Measurements from ENCODE around the gene RCVRN.

The RCVRN gene

DNA sequence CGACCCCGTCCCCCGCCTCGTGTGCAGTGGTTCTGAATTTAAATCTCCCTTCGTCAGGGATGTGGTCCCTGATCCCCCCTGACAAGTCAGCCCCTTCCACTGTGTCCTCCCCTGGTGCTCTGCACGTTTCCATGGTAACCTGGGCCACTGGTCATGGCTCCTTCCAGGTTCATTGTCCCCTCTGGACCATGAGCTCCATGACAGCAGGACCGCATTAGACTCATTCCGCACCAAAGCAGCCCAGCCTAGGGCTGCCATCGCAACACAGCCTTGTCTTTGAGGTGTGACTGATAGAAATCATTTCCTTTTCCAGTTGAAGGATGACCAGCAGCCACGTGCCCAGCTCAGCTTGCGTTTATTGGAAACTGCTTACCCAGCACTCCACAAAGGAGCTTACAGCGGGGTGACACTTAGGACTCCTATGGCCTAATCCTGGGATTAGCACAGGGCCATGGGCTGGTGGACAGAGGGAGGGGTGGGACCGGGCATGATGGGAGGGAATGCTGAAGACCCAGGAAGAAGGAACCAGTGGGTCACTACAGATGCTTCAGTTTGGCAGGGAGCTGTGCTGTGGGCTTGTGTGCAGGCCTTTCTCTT, 7.6 kb downstream of the RCVRN start:
- TF ChIP-seq ZNF274 (IDR thresholded peaks at IDR 0.05; ENCODE audit: low read depth, low read length): no peak

GRCh38 chr17:9895923-9896322, 9.1 kb downstream of the RCVRN start:
- H3K4me3 ChIP-seq (ENCODE audit: low read length): no peak overlapping the region
- no peak for TF ChIP-seq ZNF274 (IDR thresholded peaks at IDR 0.05; ENCODE audit: low read depth, low read length)

More for the DNA sequence above, 7.6 kb downstream of the RCVRN start:
- no peak overlapping the region for H3K4me3 ChIP-seq (ENCODE audit: low read length)

GRCh38 chr17:9894231-9894630, 10.8 kb downstream of the RCVRN start:
- H3K4me3 ChIP-seq (ENCODE audit: low read length): no peak overlapping the region
- TF ChIP-seq ZNF274 (IDR thresholded peaks at IDR 0.05; ENCODE audit: low read depth, low read length): no peak

DNA sequence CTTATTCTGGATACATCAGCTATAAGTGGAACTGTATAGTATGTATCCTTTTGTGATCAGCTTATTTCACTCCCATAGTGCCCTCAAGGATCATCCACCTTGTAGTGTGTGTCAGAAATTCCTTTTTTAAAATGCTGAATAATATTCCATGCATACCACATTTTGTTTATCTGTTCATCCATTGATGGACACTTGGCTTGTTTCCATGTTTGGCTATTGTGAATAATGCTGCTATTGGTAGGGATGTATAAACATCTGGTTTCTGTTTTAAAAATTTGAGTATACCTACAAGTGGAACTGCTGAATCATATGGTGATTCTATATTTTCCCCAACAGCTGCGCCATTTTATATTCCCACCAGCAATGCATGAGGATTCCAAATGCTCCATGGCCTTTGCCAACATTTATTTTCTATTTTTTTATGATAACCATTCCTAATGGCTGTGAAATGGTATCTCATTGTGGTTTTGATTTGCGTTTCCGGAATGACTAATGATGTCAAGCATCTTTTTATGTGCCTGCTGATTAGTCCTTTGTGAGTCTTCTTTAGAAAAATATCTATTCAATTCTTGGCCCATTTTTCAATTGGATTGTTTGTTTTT, 11.6 kb downstream of the RCVRN start:
- TF ChIP-seq ZNF274 (IDR thresholded peaks at IDR 0.05; ENCODE audit: low read depth, low read length): no peak
- H3K4me3 ChIP-seq (ENCODE audit: low read length): no peak overlapping the region

DNA sequence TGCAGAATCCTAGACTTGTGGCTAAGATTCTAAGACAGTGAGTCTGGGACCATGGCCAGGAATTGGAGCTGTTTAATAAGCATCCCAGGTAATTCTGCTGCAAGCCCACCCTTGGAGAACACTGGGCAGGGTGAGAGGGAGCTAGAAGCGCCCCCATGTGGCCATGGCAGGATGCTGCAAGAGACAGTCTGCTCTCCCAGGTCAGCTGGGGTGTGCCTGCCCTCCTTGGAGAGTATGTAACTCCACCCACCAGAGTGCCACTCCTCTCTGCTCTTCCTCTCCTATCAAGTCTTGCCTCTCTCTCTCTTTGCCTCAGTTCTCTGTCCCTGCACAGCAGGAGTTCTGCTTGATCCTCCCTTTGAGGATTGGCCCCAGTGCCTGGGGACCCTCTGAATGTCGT, 14.9 kb downstream of the RCVRN start:
- H3K4me3 ChIP-seq (ENCODE audit: low read length): no peak overlapping the region
- TF ChIP-seq ZNF274 (IDR thresholded peaks at IDR 0.05; ENCODE audit: low read depth, low read length): no peak

DNA sequence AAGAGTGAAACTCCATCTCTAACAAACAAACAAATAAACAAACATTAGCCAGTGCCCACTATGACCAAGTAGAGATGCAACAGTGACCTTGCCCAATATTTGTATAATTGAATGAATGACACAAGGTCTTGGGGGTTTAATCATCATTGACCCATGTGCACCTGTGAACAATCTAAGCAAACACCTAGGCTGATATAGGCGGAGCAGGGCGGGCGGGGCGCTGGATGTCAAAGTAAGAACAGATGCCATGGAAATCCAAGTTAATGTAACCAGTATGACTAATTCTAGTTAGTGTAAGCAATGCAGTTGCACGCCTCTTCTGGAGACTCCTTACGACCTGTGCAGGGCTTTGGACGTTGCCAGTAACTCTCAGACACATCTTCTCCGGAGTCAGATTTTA, 17.6 kb downstream of the RCVRN start:
- TF ChIP-seq ZNF274 (IDR thresholded peaks at IDR 0.05; ENCODE audit: low read depth, low read length): no peak
- H3K4me3 ChIP-seq (ENCODE audit: low read length): no peak overlapping the region

GRCh38 chr17:9886141-9886930, 18.7 kb downstream of the RCVRN start:
- H3K4me3 ChIP-seq (ENCODE audit: low read length): no peak overlapping the region
- TF ChIP-seq ZNF274 (IDR thresholded peaks at IDR 0.05; ENCODE audit: low read depth, low read length): no peak

DNA sequence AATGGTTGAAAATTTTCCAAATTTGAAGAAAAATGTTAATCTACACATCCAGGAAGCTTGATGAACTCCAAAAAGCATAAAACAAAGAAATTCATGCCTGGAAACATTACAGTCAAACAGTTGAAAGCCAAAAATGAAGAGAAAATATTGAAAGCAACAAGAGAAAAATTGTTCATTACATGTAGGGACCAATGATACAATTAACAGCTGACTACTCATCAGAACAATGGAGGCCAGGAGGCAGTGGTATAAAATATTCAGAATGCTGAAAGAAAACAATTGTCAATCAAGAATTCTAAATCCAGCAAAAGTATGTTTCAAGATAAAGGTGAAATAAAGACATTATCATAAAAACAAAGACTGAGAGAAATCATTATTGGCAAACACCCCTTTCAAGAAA, 21.6 kb downstream of the RCVRN start:
- H3K4me3 ChIP-seq (ENCODE audit: low read length): no peak overlapping the region
- no peak for TF ChIP-seq ZNF274 (IDR thresholded peaks at IDR 0.05; ENCODE audit: low read depth, low read length)

DNA sequence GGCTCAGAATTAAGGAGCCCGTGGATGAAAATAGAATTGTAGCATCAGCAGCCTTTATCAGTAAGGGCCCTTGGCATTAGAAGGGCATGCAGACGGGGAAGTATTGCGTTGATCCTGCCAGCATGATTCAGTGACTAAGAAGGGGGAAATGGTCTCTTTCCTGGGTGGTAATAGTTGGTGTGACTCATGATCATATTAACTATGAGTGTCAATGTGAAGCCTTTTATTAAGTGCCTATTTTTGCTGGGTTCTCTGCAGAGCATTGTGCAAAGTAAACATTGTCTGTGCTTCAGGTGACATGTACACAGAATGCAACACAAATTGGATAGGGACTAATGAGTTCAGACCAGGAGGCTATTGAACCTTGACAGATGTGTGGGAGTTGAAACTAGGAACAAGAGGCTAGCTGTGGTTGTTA, 24.5 kb downstream of the RCVRN start:
- no peak for TF ChIP-seq ZNF274 (IDR thresholded peaks at IDR 0.05; ENCODE audit: low read depth, low read length)
- H3K4me3 ChIP-seq (ENCODE audit: low read length): no peak overlapping the region

GRCh38 chr17:9878786-9879525, 26.1 kb downstream of the RCVRN start:
- H3K4me3 ChIP-seq (ENCODE audit: low read length): no peak overlapping the region
- no peak for TF ChIP-seq ZNF274 (IDR thresholded peaks at IDR 0.05; ENCODE audit: low read depth, low read length)

- no peak overlapping the region for H3K4me3 ChIP-seq (ENCODE audit: low read length)
- no peak for TF ChIP-seq ZNF274 (IDR thresholded peaks at IDR 0.05; ENCODE audit: low read depth, low read length)
Measured at GRCh38 chr17:9878356-9878755, 26.7 kb downstream of the RCVRN start.

DNA sequence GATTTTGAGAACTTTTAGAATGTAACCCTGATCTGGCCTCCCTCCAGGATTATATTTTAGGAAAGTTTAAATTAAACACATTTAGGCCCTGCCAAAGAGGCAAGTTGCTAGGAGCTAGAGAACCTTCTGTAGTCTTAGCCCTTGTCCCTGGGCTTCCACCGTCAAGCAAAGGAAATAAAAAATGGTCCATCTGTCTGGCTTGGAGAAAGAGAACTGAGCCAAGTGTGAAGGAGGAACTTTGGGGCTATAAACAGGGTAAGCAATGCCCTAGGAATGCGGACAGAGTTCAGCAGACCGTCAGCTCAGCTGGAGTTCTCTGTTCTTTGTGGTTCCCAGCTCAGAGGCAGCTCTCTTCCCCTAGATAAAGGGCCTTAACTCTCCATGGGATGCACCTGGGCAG, 29.6 kb downstream of the RCVRN start:
- H3K4me3 ChIP-seq (ENCODE audit: low read length): no peak overlapping the region
- TF ChIP-seq ZNF274 (IDR thresholded peaks at IDR 0.05; ENCODE audit: low read depth, low read length): no peak

GRCh38 chr17:9874722-9875121, 30.3 kb downstream of the RCVRN start:
- no peak overlapping the region for H3K4me3 ChIP-seq (ENCODE audit: low read length)
- TF ChIP-seq ZNF274 (IDR thresholded peaks at IDR 0.05; ENCODE audit: low read depth, low read length): no peak

- no peak for TF ChIP-seq ZNF274 (IDR thresholded peaks at IDR 0.05; ENCODE audit: low read depth, low read length)
- no peak overlapping the region for H3K4me3 ChIP-seq (ENCODE audit: low read length)
Measured at GRCh38 chr17:9872852-9873251, 32.2 kb downstream of the RCVRN start.

Data from GM08714 (cell line).